Gastroesophageal sphincter (tissue), 4 donors: ENCODE results near the gene RANBP10. TPM values are rescaled to one million over a fixed set of nuclear protein-coding genes. Genes with fewer than 3 reads are reported as not detected.

Experiments
- ATAC-seq: fragments of 150-250 bp; one replicate; pipeline ENCODE4 v1.9.1; 2016; ENCODE audit warnings: mild to moderate bottlenecking, moderate library complexity
- H3K27ac ChIP-seq, 4 donors: fragments of 200-600 bp; sonication (generic) in 3 of 4; 1 replicate in 3 of 4; 2 replicates in 1 of 4; pipeline ENCODE4 v1.5.1; 2016 to 2019
- H3K27me3 ChIP-seq: fragments of 200-600 bp; sonication (generic); one replicate; pipeline ENCODE4 v1.5.1; 2019
- H3K36me3 ChIP-seq, 2 donors: fragments of 200-600 bp; sonication (generic); one replicate each; pipeline ENCODE4 v1.5.1; 2019; ENCODE audit warnings: control low read depth in 1 of 2
- H3K4me1 ChIP-seq, 3 donors: fragments of 200-600 bp; sonication (generic); 1 replicate in 2 of 3; 2 replicates in 1 of 3; pipeline ENCODE4 v1.5.1; 2016 to 2019; ENCODE audit warnings: control low read depth in 2 of 3
- H3K4me3 ChIP-seq, 2 donors: fragments of 200-600 bp; sonication (generic); one replicate each; pipeline ENCODE4 v1.5.1; 2019; ENCODE audit warnings: mild to moderate bottlenecking in 1 of 2, moderate library complexity in 1 of 2
- H3K9me3 ChIP-seq, 3 donors: fragments of 200-600 bp; sonication (generic); one replicate each; pipeline ENCODE4 v1.5.1; 2017 to 2019; ENCODE audit warnings: control low read depth in 2 of 3
- EP300 ChIP-seq: sonication (generic); formaldehyde crosslinking; IDR thresholded peaks from one replicate; pipeline ENCODE4 v1.6.1; 2017; ENCODE audit warnings: antibody characterized with exemption, mild to moderate bottlenecking
- POLR2A ChIP-seq, 2 donors: fragments of 450-650 bp; IDR thresholded peaks; one replicate each; pipeline ENCODE4 v1.6.1; 2017; ENCODE audit warnings: antibody characterized with exemption in 2 of 2, mild to moderate bottlenecking in 2 of 2, moderate library complexity in 1 of 2
- POLR2AphosphoS5 ChIP-seq: sonication (generic); formaldehyde crosslinking; IDR thresholded peaks from one replicate; pipeline ENCODE4 v1.6.1; 2017; ENCODE audit warnings: antibody characterized with exemption
- WGBS, 2 donors: methylation state at CpG; one replicate each; pipeline ENCODE4 v1.1.5; 2018; ENCODE audit warnings: low coverage in 1 of 2; 5-methylcytosine and 5-hydroxymethylcytosine counted together
- total RNA-seq, 4 donors: library from RNA; depleted of rRNA; stranded (reverse); fragments of >200 nt; gene quantifications; one replicate each; pipeline ENCODE4 v1.1.0, GENCODE V29; 2016
- TF ChIP-seq, protein P1 (sequence below), 4 experiments: fragments of 200-600 bp in 2 of 4; fragments of 450-650 bp in 2 of 4; sonication (generic) in 1 of 4; IDR thresholded peaks; one replicate each; pipeline ENCODE4 v1.5.1; 2017 to 2019; ENCODE audit warnings: antibody characterized with exemption in 4 of 4, mild to moderate bottlenecking in 2 of 4, moderate library complexity in 2 of 4

The RANBP10 gene
- total RNA-seq, 4 donors from 2014 or later, result 6.0 to 12.3 (median 8.4) TPM

DNA sequence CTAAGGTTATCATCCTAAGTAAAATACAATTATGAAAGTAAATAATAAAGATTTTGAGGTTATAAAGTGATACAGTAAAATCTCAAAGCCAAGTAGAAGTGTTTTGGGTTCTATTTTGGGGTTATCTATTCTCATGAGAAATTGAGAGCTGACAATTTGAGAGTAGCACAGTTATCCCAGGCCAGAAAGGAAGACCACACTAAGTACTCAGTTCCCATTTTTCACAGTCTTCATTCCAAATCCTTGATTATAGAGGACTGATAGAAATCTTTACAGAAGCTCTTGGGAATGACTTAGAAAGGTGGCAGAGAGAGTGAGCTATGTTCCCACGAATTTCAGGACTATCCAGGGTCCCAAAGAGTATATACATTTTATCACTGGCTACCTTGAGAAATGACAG lies 91.8 kb downstream of the RANBP10 start:
- TF ChIP-seq, protein P1, sequence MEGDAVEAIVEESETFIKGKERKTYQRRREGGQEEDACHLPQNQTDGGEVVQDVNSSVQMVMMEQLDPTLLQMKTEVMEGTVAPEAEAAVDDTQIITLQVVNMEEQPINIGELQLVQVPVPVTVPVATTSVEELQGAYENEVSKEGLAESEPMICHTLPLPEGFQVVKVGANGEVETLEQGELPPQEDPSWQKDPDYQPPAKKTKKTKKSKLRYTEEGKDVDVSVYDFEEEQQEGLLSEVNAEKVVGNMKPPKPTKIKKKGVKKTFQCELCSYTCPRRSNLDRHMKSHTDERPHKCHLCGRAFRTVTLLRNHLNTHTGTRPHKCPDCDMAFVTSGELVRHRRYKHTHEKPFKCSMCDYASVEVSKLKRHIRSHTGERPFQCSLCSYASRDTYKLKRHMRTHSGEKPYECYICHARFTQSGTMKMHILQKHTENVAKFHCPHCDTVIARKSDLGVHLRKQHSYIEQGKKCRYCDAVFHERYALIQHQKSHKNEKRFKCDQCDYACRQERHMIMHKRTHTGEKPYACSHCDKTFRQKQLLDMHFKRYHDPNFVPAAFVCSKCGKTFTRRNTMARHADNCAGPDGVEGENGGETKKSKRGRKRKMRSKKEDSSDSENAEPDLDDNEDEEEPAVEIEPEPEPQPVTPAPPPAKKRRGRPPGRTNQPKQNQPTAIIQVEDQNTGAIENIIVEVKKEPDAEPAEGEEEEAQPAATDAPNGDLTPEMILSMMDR (IDR thresholded peaks at IDR 0.05), result no peak
- no peak for TF ChIP-seq EP300
- TF ChIP-seq POLR2AphosphoS5, result no peak
- no peak for TF ChIP-seq POLR2A (IDR thresholded peaks at IDR 0.05)
- no peaks in the 10 kb centered on the region for H3K27me3 ChIP-seq
- no peaks in the 10 kb centered on the region for H3K9me3 ChIP-seq
- no peak overlapping the region for H3K27ac ChIP-seq
- WGBS, 2 donors, result 56 to 80% methylated on average over 1 of the region's 1 CpG
- no peak for ATAC-seq
- peaks cover 0 to 27% (median 8%) of the 10 kb centered on the region in 3 donors for H3K4me1 ChIP-seq
- no peak overlapping the region for H3K4me3 ChIP-seq
- no peaks in the 10 kb centered on the region for H3K36me3 ChIP-seq

DNA sequence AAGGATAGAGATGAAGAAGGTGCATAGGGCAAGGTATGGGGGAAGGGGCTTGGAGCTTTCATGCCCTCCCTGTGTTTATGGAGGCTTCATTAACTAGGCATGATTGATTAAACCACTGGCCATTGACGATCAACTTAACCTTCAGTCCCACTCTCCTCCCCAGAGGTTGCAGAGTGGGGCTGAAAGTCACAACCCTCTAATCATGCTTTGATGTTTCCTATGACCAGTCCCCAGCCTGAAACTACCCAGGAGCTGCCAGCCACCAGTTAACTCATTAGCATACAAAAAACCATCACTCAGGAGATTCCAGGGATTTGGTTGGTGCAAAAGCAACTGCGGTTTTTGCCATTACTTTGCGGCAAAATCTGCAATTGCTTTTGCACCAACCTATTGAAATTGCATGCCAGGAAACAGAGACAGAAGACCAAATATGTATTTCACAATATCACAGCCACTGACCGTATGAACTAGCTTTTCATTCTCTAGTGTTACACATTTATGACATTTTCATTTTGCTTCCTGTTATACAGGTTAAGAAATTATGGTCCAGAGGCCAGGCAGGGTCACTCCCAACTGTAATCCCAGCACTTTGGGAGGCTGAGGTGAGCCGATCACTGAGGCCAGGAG lies 92.6 kb downstream of the RANBP10 start:
- Histone ChIP-seq H3K4me3 (no peak overlapping the region), H3K27ac (no peak overlapping the region), H3K4me1 (peaks cover 0 to 26% (median 8%) of the 10 kb centered on the region in 3 donors), H3K9me3 (no peaks in the 10 kb centered on the region), H3K27me3 (no peaks in the 10 kb centered on the region), H3K36me3 (no peaks in the 10 kb centered on the region)
- no peak for TF ChIP-seq EP300
- TF ChIP-seq, protein P1 (IDR thresholded peaks at IDR 0.05), result no peak
- TF ChIP-seq POLR2AphosphoS5, result no peak
- TF ChIP-seq POLR2A (IDR thresholded peaks at IDR 0.05), result no peak
- no peak for ATAC-seq
- WGBS, 2 donors, result 60 to 68% methylated on average over 3 of the region's 5 CpGs

DNA sequence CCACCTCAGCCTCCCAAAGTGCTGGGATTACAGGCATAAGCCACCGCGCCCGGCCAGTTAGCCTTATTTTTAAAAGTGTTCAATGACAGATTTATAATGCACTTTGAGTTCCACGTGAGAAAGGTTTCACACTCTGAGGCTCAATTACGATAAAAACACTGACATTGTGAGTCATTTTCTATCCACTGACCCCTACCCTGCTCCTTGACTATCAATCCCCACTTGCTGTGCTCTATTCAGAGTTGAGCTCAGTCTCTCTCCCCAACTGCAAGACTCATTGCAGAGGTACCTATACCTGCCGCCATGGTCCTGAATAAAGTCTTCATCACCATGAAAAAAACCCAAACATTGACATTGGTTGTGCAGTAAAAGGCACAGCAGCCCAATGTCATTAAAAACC lies 95.8 kb downstream of the RANBP10 start:
- ATAC-seq, result no peak
- Histone ChIP-seq H3K9me3 (no peaks in the 10 kb centered on the region), H3K36me3 (no peaks in the 10 kb centered on the region), H3K27ac (no peak overlapping the region), H3K4me1 (no peaks in the 10 kb centered on the region), H3K4me3 (no peak overlapping the region), H3K27me3 (no peaks in the 10 kb centered on the region)
- 98 to 100% methylated on average over 1 to 6 of the region's 6 CpGs for WGBS, 2 donors
- TF ChIP-seq POLR2A (IDR thresholded peaks at IDR 0.05), result no peak
- TF ChIP-seq POLR2AphosphoS5, result no peak
- TF ChIP-seq, protein P1 (IDR thresholded peaks at IDR 0.05), result no peak
- no peak for TF ChIP-seq EP300

DNA sequence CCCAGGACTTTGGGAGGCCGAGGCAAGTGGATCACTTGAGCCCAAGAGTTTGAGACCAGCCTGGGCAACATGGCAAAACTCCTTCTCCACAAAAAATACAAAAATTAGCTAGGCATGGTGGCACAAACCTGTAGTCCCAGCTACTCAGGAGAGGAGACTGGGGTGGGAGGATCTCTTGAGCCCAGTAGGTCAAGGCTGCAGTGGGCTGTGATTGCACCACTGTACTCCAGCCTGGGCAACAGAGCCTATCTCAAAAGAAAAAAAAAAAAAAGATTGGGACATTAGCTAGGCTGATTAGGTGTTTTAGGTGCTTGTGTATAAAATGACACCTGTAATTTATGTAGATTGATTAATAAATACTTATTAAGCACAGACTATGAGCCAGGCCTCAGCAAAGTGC lies 97.3 kb downstream of the RANBP10 start:
- Histone ChIP-seq H3K9me3 (no peaks in the 10 kb centered on the region), H3K4me1 (no peaks in the 10 kb centered on the region), H3K27me3 (no peaks in the 10 kb centered on the region), H3K27ac (no peak overlapping the region), H3K4me3 (no peak overlapping the region), H3K36me3 (no peaks in the 10 kb centered on the region)
- WGBS, 2 donors, result 88% methylated on average over 1 of the region's 1 CpG; no CpG with 5 or more reads in 1 of the 2 donors
- no peak for TF ChIP-seq EP300
- TF ChIP-seq, protein P1 (IDR thresholded peaks at IDR 0.05), result no peak
- TF ChIP-seq POLR2AphosphoS5, result no peak
- no peak for TF ChIP-seq POLR2A (IDR thresholded peaks at IDR 0.05)
- no peak for ATAC-seq

DNA sequence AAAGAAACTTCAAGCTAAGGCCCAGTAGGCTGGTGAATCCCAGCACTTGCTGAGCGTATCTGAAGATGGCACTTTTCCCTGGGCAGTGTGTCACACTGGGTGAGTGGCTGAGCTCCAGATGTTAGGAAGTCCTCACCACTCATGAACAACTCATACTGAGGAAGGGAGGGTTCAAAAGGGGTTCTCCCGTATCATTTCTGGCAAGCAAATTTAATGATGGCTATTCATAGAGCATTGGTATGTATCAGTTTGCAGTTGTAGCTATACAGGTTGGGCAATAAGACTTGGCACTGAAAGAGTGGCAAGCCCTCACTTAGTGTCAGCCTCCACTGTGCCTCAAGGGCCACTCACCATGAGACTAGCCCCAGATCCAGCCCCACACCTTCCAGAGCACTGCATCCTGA lies 98.0 kb downstream of the RANBP10 start:
- Histone ChIP-seq H3K27ac (no peak overlapping the region), H3K9me3 (no peaks in the 10 kb centered on the region), H3K4me1 (no peaks in the 10 kb centered on the region), H3K27me3 (no peaks in the 10 kb centered on the region), H3K4me3 (no peak overlapping the region), H3K36me3 (no peaks in the 10 kb centered on the region)
- TF ChIP-seq EP300 (no peak), POLR2AphosphoS5 (no peak), POLR2A (IDR thresholded peaks at IDR 0.05) (no peak)
- TF ChIP-seq, protein P1 (IDR thresholded peaks at IDR 0.05), result no peak
- 46 to 66% methylated on average over 2 of the region's 2 CpGs for WGBS, 2 donors
- ATAC-seq, result no peak
